GM13976 (cell line): ENCODE results near the gene ACTG1.

ENCODE experiments used
- DNase-seq: peaks from one replicate; pipeline ENCODE4 v3.0.0; 2012; ENCODE audit warnings: low spot score
- CTCF ChIP-seq: IDR thresholded peaks from 2 replicates; pipeline ENCODE4 v1.5.1; 2012; ENCODE audit warnings: borderline replicate concordance, mild to moderate bottlenecking; ENCODE audit not compliant: insufficient read depth; ENCODE audit errors: extremely low read depth, missing control alignments, control extremely low read depth
- in situ Hi-C: fragments of 300-500 bp; cut with MboI; formaldehyde crosslinking; loops from one replicate; pipeline ENCODE4 v1.12.0; 2022; ENCODE audit warnings: low sequenced_read_pairs, mixed read lengths, inconsistent platforms; ENCODE audit not compliant: unreplicated experiment

The ACTG1 gene

DNA sequence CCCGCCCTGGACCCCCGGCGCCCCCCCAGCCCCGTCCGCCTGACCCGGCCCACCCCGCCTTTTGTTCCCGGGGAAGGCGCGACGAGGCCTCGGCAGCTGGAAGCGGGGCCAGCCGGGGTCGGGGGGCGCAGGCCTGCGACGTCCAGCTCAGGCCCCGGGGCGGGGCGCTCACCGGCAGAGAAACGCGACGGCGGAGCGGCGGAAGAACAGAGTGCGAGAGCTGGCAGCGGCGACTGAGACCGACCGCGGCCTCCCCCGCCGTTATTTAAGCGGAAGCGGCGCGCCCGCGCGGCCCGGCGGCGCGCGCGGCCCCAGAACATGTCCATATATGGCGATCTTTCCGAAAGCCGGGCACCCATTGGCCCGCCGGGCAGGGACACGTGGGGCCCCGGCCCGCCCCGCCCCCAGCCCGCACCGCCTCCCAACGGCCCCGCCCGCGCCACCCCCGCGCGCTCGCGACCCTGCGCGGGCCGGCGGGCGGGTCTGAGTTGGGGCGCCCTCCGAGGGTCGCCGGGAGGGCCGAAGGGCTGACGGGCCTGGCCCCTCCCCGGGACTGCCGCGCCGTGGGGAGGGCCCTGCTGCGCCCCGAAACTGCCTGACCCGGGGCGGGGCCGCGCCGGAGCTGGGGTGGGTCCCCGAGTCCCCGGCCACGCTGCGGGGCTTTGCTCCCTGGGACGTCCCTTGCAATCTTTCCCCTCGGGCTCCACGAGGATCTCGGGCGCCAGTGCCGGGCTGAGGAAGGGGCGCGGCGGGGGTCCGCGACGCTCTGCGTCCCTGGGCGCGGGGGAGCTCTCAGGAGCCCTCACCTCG is at the start of gene ACTG1:
ACTG1 (minus strand) TSS at position 238 of the 810 bp plus-strand sequence. CDS start 445 bp downstream, outside the sequence.
- no peak for TF ChIP-seq CTCF
- DNase-seq: peak; percentile 95
- in situ Hi-C loops: no loop called here

DNA sequence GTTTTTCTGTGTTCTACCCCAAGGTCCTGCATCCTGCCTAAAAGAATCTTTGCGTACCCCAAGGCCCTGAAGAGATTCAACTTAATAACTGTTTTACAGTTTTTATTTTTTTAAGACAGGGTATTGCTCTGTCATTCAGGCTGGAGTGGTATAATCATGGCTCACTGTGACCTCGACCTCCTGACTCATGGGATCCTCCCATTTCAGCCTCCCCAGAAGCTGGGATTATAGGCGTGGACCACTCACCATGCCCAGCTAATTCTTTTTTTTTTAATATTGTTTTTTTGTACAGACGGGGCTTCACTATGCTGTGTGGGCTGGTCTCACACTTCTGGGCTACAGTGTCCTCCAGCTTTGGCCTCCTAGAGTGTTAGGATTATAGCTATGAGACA is 48.9 kb upstream of the ACTG1 start:
- TF ChIP-seq CTCF: no peak
- no peak for DNase-seq
- in situ Hi-C loops: no loop called here

- in situ Hi-C loops: no loop called here
- TF ChIP-seq CTCF: no peak
- no peak for DNase-seq
Observed at GRCh38 chr17:81558941-81559806, 46.6 kb upstream of the ACTG1 start.

DNA sequence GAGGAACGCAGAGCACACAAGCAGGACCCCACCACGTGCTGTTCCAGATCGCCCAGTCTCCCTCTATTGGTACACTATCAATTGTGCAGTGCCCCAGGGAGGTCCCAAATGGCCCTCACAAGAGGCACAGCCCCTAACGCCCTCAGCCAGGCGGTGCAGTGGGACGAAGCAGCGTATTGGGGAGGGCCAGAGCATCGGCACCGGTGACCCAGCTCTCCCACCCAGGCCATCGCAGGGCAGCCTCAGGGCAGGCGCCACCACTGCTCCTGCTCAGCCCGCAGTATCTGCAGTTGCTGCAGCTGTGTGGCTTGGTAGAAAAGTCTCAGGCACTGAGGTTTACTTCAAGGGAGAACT is 45.5 kb upstream of the ACTG1 start:
- in situ Hi-C loops: no loop called here
- no peak for DNase-seq
- no peak for TF ChIP-seq CTCF

DNA sequence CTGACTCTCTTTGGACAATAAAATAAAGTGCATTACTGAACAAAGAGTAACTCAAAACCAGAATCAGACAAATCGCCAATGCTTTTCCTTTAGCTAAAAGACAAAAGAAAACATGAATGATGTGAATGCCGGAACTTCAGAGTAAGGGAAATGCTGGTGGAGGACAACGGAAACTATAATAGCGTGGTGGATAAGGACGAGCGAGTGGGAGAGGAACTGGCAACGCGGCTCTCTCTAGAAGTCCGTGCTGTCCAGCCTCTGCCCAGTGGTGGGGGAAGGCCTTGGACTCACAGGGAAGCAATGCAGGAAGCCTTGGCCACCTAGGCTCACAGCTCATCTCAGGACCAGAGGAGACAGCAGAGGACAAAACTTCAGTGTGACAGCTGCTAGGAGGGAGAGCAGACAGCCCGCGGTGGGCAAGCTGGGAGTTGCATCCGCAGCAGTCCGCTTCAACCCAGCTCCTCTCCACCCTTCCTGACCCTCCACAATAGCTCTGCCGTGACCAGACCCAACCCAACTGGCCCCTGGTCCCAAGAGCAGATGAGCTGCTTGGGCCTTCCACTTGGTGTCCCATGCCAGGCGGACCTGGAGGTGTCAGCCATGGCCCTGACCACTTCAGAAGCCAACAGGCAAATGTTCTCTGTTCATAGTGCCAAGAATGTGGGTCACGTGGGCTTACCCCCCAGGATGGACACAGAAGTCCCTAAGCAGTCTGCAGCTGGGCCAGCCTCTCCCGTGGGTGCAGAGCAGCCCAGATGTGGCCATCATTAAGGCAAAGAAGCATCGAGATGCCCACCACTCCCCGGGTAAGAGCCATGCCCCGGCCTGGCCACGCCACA is 44.9 kb upstream of the ACTG1 start:
- no peak for TF ChIP-seq CTCF
- in situ Hi-C loops: no loop called here
- no peak for DNase-seq

GRCh38 chr17:81556863-81557262 is 44.3 kb upstream of the ACTG1 start:
- TF ChIP-seq CTCF: no peak
- DNase-seq: no peak
- in situ Hi-C loops: no loop called here
